Upper lobe of right lung (tissue), 1 donor: ENCODE data around the gene MCRS1. TPM values are rescaled to one million over a fixed set of nuclear protein-coding genes. Genes with fewer than 3 reads are reported as not detected.

Experiments
- ATAC-seq: fragments of 200-7000 bp; cut with Tn5 transposase; one replicate; pipeline ENCODE4 v1.9.1; 2020; ENCODE audit warnings: mild to moderate bottlenecking, moderate library complexity
- DNase-seq: peaks from one replicate; pipeline ENCODE4 v3.0.0-alpha.2; 2020
- H3K27ac ChIP-seq: fragments of 200-600 bp; one replicate; pipeline ENCODE4 v1.8.0; 2022
- H3K27me3 ChIP-seq: fragments of 200-600 bp; one replicate; pipeline ENCODE4 v1.8.0; 2022; ENCODE audit warnings: mild to moderate bottlenecking
- H3K36me3 ChIP-seq: fragments of 200-600 bp; one replicate; pipeline ENCODE4 v1.8.0; 2022
- H3K4me1 ChIP-seq: fragments of 200-600 bp; one replicate; pipeline ENCODE4 v1.8.0; 2022
- H3K4me3 ChIP-seq: fragments of 200-600 bp; one replicate; pipeline ENCODE4 v1.8.0; 2022; ENCODE audit warnings: mild to moderate bottlenecking
- H3K9me3 ChIP-seq: fragments of 200-600 bp; one replicate; pipeline ENCODE4 v1.8.0; 2022
- CTCF ChIP-seq: fragments of 200-600 bp; IDR thresholded peaks from one replicate; pipeline ENCODE4 v1.8.0; 2022; ENCODE audit warnings: antibody characterized with exemption
- intact Hi-C: fragments of 100-400 bp; cut with DNase I; formaldehyde crosslinking; loops from one replicate; pipeline ENCODE4 v1.11.0; 2022
- total RNA-seq: library from RNA; stranded (reverse); fragmentation: NEBNext Ultra II Directional; extraction: Animal tissue kit (Norgen Biotek cat#: 25700); gene quantifications from one replicate; pipeline ENCODE4 v1.2.1, GENCODE V29; 2021
- donor health status: DM: no; HTN: yes; CAD: no; lungs with severe emphysema.

Gene MCRS1
- total RNA-seq, 1 donor from 2014 or later, result 54.0 TPM

GRCh38 chr12:49598527-49598926 is 30.6 kb upstream of the MCRS1 start:
- H3K36me3 ChIP-seq, result no peaks in the 10 kb centered on the region
- DNase-seq, result no peak
- H3K9me3 ChIP-seq, result no peaks in the 10 kb centered on the region
- no peak for TF ChIP-seq CTCF
- no peak for ATAC-seq
- H3K4me1 ChIP-seq, result no peaks in the 10 kb centered on the region
- no peak overlapping the region for H3K27ac ChIP-seq
- intact Hi-C loops, result no loop called here
- H3K4me3 ChIP-seq, result no peak overlapping the region
- H3K27me3 ChIP-seq, result no peaks in the 10 kb centered on the region

GRCh38 chr12:49588721-49589516 is 21.0 kb upstream of the MCRS1 start:
- H3K27ac ChIP-seq, result no peak overlapping the region
- no peaks in the 10 kb centered on the region for H3K27me3 ChIP-seq
- H3K4me1 ChIP-seq, result no peaks in the 10 kb centered on the region
- no peaks in the 10 kb centered on the region for H3K36me3 ChIP-seq
- ATAC-seq, result no peak
- H3K9me3 ChIP-seq, result no peaks in the 10 kb centered on the region
- no peak overlapping the region for H3K4me3 ChIP-seq
- no peak for DNase-seq
- intact Hi-C loops, result no loop called here
- TF ChIP-seq CTCF, result no peak

GRCh38 chr12:49588281-49588680 is 20.3 kb upstream of the MCRS1 start:
- DNase-seq (no peak), ATAC-seq (no peak)
- intact Hi-C loops, result no loop called here

GRCh38 chr12:49587174-49587908 is 19.4 kb upstream of the MCRS1 start:
- Histone ChIP-seq H3K27me3 (no peaks in the 10 kb centered on the region), H3K9me3 (no peaks in the 10 kb centered on the region), H3K36me3 (no peaks in the 10 kb centered on the region), H3K27ac (no peak overlapping the region), H3K4me1 (peaks cover 6% of the 10 kb centered on the region), H3K4me3 (no peak overlapping the region)
- TF ChIP-seq CTCF, result no peak
- DNase-seq (no peak), ATAC-seq (no peak)
- intact Hi-C loops, result no loop called here

More at GRCh38 chr12:49588281-49588680, 20.3 kb upstream of the MCRS1 start:
- no peaks in the 10 kb centered on the region for H3K27me3 ChIP-seq
- no peaks in the 10 kb centered on the region for H3K36me3 ChIP-seq
- no peak overlapping the region for H3K27ac ChIP-seq
- no peaks in the 10 kb centered on the region for H3K4me1 ChIP-seq
- H3K4me3 ChIP-seq, result no peak overlapping the region
- H3K9me3 ChIP-seq, result no peaks in the 10 kb centered on the region
- no peak for TF ChIP-seq CTCF

- H3K4me1 ChIP-seq, result peaks cover 9% of the 10 kb centered on the region
- ATAC-seq, result no peak
These were observed 17.8 kb upstream of the MCRS1 start for GRCh38 chr12:49585477-49586459.

More at GRCh38 chr12:49585477-49586459, 17.8 kb upstream of the MCRS1 start:
- intact Hi-C loops, result no loop called here
- Histone ChIP-seq H3K36me3 (no peaks in the 10 kb centered on the region), H3K27ac (no peak overlapping the region), H3K9me3 (no peaks in the 10 kb centered on the region), H3K27me3 (no peaks in the 10 kb centered on the region), H3K4me3 (no peak overlapping the region)
- no peak for DNase-seq
- TF ChIP-seq CTCF, result no peak
